ENCODE measurements around the gene ERBB4.
"Not testable (repeated sequence)": the region's sequence is repeated elsewhere in the genome, so short reads cannot be mapped to it uniquely, and the experiment has no call there.

The ERBB4 gene

DNA sequence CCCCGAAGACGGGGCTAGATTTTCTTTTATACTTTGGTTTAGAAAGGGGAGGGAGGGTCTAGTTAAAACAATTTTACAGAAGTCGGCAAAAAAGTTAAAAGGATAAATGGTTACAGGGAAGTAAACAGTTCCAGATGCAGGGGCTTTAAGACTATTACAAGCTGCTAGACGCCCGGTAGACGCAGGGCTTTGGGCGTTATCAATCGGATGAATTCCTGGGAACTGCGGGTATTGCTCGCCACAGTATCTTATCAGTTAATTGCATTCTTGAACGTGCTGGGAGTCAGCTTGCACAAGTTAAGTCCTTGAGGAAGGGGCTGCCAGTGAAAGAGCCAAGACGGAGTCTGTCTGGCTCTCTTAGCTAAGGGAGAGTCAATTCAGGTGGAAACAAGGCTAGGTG, 946.6 kb downstream of the ERBB4 start:
- not testable (repeated sequence) for DNase-seq (ENCODE audit: low spot score)

DNA sequence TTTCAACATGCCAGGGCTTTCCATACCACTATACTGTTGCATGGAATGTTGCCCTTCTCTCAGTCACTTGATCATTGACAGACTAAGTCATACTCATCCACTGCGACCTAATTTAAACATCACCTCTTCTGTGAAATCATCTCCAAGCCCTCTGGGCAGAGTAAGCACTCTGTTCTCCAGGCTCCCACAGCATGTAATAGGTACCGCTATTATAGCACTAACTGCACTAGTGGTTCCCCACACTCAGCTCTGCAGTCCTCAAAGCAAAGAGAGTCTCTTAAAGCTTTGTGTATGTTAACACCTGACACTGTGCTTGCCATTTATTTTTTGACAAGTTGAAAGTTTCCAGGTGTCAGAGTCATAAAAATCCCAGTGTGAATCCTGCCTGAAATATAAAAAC, 947.2 kb downstream of the ERBB4 start:
- DNase-seq (ENCODE audit: low spot score): no peak

DNA sequence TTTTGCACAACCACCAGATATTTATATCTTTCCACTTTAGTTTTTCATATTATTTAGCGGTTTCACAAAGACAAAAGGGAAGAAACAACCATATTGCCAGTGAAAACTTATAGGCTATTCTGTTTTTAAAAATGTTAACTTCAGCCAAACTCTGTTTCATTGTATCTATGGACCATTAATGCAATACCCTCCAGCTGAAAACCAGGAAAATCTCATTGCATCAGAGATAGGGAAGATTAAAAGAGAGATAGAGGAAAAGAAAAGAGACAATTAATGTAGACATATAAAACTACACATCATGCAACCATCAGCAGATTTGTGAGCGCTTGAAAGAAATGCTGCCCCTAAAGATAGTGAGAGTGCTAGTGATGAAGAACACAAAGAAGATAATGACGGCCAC, 970.2 kb downstream of the ERBB4 start:
- no peak for DNase-seq (ENCODE audit: low spot score)

DNA sequence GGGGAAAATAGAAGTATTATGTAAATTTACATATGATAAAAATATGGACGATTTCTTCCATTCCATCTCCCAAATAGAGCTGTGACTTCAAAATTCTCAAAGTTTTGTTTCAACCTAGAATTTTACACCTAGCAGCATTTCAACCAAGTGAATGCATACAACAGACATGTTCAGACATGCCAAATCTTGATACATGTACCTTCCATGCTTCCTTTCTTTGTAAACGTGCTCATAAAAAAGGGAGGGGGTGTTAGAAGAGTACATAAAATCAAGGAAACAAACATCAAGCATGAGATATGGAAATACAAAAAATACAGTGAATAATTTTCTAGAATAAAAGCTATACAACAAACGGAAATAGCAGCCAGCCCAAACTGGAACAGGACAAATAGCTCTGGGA, 974.2 kb downstream of the ERBB4 start:
- DNase-seq (ENCODE audit: low spot score): no peak

DNA sequence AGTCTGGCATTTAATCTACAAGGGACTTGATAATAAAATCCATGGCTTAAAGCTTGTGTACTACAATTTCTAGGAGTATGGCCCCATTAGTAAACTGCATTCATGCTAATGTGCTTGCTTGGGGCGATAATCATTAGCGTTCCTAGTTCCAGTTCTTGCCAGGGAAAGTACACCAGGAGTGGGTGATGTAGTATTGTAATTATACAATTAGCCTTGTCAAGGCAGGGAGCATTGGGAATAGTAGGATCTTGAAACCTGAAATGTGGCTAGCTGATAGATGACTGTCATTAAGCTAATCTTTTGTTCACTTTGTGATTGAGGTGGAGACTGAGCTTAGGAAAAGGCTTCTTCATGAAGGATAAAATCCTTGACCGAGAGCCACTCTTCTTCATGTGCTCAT, 993.0 kb downstream of the ERBB4 start:
- no peak for DNase-seq (ENCODE audit: low spot score)

DNA sequence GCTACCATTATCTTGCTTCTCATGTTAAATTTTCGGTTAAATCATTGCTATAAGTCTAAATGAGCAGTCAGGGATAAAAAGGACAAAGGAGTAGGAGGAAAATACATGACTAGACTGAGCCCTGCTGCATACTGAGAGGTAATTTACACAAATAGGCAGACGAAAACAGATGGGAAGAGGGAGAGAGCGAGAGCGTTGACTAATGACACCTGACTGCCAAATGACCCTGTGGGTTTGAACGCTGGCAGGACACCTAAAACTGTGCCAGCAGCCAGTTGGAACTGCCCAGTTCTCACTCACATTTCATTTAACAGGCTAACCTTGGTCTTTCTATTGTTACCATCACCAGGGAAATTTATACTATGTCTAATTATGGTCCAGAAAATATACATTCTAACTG, 1004.0 kb downstream of the ERBB4 start:
- no peak for DNase-seq (ENCODE audit: low spot score)

DNA sequence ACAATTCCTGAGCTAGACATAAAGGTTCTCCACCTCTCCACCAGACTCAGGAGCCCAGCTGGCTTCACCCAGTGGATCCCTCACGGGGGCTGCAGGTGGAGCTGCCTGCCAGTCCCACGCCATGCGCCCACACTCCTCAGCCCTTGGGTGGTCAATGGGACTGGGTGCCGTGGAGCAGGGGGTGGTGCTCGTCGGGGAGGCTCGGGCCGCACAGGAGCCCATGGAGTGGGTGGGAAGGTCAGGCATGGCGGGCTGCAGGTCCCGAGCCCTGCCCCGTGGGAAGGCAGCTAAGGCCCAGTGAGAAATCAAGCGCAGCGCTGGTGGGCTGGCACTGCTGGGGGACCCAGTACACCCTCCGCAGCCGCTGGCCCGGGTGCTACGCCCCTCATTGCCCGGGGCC, 1014.4 kb downstream of the ERBB4 start:
- DNase-seq (ENCODE audit: low spot score): not testable (repeated sequence)

DNA sequence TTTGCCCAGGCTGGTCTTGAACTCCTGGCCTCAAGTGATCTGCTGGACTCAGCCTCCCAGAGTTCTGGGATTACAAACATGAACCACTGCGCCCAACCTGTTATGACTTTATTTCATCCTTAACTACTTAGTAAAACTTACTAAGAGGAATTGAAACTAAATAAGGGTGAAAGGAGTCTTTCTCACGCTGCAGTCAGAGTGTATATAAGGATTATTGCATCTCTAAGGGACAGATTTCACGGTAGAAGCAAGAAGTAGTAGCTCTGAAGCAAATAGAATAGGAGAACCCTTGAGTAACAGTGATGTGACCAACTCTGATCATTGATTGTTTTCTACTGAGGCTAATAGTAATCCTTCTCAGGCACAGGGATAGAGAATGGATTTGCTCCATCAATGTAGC, 1022.1 kb downstream of the ERBB4 start:
- no peak for DNase-seq (ENCODE audit: low spot score)

DNA sequence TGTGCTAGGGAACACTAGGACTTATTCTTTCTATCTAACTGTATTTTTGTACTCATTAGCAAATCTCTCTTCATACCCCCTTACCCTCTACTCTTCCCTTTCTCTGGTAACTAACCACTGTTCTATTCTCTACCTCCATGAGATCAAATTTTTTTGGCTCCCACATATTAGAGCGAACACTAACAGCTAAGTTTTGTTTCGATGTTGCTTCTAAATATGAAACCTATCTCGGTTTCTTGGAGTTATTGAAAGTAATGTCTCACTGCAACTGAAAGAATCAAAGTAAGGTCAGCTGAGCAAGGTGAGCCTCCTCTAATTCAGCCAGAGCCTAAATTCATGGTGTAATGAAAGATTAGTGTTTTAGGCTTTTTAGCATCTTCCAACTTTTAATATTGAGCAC, 1024.6 kb downstream of the ERBB4 start:
- DNase-seq (ENCODE audit: low spot score): no peak

DNA sequence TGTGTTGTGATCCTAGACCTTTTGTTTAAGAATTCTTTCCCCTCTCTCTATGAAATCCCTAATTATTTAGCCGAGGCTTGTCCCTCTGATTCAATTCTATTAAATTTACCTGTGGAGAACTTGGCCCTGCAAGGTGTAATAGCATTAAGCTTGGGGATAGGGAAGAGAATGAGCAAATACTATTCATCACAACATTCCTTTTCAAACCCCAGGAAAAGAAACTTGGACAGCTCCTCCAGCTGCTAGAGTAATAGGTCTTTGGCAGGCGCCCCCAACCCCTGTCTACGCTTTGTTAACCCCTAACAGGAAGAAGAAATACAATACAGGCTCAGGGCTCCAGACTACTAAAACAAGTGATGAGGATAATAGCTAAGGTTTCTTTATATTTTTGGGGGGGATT, 1025.2 kb downstream of the ERBB4 start:
- DNase-seq (ENCODE audit: low spot score): no peak

DNA sequence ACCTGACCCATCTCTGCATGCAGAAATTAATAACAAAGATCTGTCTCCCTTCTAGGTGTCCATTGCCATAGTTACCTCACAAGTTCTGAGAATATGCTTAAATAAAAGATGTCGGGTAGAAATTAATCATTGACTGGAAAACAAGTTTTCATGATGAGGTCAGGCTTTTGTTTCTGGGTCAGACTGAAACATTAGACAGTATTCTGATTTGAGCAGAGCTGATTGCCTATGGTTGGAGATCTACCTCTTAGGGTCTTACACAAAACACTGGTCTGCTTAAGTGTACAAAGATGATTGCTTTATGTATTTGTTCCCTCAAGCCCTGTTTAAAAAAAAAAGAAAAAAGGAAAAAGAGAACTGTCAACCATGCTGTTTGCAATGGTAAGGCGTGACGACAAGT, 1025.8 kb downstream of the ERBB4 start:
- DNase-seq (ENCODE audit: low spot score): no peak

DNA sequence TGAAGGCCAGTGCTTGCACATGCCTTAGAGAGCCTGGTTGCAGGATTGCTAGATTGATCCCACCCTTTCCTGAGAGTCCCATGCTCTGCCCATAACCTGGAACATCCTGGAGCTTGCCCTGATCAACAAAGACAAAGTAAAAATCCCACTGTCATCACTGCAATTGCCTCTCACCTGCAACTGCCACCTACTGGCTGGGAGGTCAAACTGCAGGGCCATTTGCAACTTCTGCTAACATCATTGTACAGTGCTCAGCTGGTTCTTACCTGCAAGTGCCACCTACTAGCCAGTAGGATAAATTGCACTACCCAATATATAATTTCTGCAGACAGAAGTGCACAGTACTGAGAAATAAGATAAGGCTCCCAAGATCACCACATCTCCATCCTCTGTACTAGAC, 1034.7 kb downstream of the ERBB4 start:
- no peak for DNase-seq (ENCODE audit: low spot score)

DNA sequence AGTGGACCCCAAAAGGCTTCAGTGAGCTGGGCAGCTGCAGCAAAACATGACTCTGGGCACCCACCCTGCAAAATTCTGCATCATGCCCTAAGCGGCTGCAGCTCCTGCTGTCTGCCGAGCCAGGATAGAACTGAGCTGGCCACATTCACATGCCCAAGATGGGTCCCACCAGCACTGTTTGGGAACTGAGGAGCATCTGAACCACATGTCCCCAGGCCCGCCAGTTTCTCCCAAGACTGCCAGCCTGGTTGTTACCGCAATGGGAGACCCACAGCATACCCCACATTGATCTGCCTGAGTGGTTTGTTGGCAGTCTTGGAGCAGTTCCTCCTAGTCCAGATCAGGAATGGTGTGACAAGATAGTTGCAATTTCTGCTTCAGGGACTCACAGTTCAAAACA, 1035.4 kb downstream of the ERBB4 start:
- no peak for DNase-seq (ENCODE audit: low spot score)

DNA sequence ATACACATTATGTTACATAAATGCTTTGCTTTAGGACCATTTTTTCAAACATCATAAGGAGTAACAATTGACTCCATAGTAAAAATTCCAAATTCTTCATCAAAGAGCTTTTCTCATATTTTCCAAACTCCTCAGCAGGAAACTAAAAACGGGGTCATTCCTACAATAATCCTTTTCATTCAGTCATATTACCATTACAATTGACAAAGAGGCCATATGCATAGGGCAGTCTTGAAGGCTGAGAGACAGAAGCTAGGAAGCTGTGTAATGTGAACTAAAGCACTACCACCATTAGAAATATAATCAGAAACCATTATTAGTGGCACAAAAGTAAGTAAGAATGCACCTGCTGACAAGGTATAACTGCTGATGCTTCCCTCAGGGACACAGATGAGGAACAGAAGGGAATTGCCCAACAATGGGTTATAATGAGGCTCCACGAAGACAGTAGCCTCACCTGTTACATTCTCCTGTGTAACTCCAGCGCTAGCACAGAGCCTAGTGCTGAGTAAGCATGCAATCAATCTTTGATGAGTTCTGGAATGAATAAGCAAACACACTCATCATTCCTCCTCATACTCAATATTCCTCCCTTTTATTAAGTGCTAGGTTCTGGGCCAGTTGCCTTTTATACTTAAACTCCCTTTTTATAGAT, 1039.9 kb downstream of the ERBB4 start:
- DNase-seq (ENCODE audit: low spot score): no peak

DNA sequence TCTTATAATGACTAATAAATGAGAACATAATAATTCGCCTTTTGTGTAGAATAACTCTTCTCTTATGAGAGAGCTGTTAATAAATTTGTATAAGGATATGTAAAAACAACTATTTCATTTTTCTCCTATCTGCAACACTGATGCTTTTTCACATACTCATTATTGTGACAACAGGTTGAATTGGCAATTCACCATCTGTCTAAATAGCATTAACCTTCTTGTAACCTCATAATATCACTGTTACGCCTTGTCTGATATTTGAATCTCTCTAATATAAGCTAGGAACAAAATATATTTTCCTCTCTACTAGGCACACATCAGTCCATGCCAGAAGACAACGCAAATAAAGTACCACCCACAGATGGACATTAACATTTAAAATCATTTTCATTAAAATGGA, 1043.3 kb downstream of the ERBB4 start:
- DNase-seq (ENCODE audit: low spot score): no peak

DNA sequence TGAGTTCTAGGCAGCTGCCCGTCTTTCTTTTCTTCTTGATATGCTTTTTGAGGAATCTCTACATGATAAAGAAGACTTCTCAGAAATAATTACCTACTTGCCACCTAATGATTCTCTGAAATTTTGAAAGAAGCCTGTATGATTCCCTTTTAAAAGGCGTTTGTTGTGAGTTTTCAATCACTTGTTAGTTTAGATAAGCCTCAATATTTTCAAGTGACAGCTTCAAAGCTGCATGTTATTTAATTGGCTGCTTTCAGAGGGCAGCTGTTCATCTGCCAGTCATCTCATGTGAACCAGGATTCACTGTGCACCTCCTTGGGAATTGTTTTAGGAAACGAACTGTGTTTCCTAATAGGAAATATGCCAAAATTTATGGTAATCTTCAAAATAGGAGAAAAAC, 1044.1 kb downstream of the ERBB4 start:
- no peak for DNase-seq (ENCODE audit: low spot score)

DNA sequence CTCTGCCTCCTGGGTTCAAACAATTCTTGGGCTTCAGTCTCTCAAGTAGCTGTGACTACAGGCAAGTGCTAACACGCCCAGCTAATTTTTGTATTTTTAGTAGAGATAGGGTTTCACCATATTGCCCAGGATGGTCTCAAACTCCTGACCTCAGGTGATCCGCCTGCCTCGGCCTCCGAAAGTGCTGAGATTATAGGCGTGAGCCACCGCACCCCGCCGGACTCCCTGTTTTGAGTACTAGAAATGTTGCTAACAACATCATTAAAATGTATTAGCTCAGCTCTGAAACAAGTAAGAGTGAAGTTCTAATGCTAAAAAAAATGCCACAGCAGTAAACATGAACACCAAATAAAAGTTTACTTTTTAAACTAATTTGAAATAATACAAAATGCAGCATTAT, 1044.5 kb downstream of the ERBB4 start:
- DNase-seq (ENCODE audit: low spot score): no peak

DNA sequence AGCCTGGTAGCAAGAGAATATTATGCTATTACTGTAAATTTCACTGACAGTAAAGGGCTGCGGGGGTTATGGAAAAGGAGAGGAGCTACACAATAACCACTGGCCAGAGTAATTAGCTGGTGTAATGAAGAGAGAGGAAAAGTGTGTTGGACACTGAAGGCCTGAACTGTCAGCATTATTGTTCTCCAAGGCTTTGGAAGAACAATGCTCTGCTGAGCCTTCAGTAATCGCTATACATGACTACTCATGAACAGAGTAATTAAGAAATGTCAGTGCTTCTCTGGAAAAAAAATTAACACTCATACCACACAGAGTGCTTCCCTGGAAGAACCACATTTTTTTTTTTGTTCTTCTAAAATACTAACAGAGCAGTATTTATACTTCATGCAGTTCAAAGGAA, 1050.9 kb downstream of the ERBB4 start:
- no peak for DNase-seq (ENCODE audit: low spot score)

DNA sequence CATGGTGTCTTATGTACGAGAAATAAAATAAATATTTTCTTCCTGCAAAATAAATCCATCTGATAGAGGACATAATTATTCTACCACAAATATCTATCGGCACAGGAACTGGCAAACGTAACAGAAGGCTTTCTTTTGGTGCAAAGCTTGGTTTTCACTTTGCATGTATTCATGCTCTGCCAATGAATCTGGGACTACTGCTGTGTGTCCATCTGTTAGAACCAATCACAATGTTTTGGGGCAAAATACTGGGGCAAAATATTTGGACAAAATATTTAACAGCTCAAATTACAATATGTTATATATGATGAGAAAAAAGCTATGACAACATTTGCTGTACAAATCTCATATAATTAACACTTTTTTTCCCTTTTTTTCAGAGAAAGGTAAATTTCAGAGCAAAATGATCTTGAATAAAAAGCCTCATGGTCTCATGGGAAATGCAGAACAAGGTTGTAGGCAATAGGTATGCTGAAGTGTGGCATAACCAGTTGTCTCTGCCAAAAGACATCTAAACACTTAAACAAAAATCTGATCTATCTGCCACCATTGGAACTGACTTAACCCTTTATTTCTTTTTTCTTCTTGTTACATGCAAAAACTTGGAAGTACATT, 1059.0 kb downstream of the ERBB4 start:
- DNase-seq (ENCODE audit: low spot score): no peak

DNA sequence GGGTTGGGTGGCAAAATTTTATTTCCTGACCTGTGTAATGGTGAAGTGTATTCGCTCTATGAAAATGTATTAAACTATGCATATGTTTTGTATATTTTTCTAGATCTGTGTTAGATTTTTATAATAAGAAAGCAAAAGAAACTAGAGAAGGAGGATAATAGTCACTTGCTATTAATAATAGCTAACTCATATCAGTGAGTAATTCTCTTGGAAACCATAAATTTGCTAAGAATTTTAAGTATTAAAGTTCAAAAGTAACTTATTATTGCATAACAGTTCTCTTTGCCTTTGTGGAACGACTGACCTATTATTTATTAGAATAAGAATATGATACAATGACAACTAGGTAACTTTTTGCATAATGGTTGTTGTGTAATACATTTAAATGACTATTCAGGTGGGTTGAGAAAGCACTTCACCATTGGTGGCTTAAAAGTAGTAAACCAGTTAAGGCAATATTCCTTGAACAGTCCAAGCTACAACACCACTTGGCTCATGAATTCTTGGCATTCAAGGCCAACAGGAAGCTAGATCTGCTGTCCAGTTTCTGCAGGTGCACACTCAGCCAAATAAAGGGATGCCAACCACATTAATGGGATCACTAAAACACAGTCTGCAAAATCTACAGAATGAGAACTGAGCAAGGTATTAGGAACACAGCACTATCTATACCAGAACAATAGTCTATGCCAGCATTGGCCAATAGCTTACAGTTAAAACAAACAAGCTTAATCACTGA, 1060.9 kb downstream of the ERBB4 start:
- DNase-seq (ENCODE audit: low spot score): no peak

DNA sequence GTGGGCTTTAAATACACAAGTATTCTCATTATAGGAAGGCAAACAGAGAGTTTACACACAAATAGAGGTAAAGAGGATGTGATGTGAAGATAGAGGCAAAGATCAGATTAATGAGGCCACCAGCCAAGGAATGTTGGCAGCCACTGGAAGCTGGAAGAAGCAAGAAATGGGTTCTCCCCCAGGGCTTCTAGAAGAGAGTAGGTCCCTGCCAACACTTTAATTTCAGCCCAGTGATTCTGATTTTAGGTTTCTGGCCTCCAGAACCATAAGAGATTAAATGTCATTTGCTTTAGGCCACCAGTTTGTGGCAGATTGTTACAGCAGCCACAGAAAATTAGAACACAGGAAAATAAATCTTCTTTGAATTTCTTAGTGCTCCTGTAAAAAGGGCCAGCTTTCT, 1065.5 kb downstream of the ERBB4 start:
- DNase-seq (ENCODE audit: low spot score): no peak

DNA sequence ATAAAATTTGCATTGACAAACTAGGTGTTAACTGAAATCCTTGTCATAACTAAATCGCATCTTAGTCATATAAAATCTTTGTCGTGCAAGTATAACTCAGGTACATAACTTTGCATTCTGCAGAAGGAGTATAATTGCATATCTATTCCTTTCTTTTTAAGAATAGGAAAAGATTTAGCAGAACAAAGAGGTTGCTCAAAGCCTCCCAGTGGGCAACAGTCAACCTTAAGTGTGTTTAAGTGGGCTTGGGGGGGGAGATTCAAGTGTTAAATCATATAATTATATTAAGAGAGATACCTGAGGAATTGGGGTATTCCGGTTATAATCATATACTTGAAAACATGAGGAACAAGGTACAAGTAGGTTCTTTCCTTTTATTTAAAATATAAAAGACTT, 1068.9 kb downstream of the ERBB4 start:
- DNase-seq (ENCODE audit: low spot score): no peak

DNA sequence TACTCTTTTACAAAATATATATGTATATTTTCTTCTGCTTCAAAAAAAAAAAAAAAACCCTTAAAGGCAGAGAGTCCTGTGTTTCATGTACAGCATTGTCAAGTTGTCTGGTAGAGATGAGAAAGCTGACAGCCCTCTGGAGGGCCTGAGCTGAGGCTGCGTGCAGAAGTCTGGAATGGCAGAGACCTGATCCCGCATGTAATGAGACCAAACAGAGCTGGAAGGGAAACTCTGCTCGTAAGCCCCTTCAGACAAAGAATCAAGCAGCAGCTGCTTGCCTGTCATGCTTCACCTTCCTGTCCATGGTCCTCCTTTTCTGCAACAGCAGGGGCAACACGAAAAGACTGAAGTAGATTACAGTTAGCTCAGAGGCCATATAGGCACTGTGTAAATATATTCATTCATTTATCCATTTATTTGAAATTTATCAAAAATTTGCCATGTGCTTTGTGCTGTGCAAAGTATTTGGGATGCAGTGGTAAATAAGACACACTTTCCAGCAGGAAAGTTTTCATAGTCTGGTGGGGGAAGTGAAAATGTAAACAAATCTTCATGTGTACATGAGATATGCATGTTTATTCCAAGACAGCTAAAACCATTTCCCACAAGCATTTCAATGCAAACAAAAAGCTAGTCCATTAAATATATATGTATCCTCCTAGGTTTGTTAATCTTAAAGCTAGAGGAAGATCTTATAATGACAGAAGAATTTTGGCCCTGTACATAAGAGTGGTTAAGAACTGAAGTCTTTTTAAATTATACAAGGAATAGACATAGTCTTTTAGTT, 1069.5 kb downstream of the ERBB4 start:
- peak; percentile 50 for DNase-seq (ENCODE audit: low spot score)
